SK-N-MC (cell line): ENCODE results near the gene CBX3.
A peak's percentile ranks its signal among the peaks of the same experiment; 100 is the strongest.

Source experiments
- DNase-seq: peaks from one replicate; pipeline ENCODE4 v3.0.0-alpha.2; 2011; ENCODE audit warnings: low read depth, low spot score
- H3K27ac ChIP-seq: fragments of 200-600 bp; sonication (generic); 2 replicates; pipeline ENCODE4 v1.5.1; 2016; ENCODE audit warnings: mixed run types
- H3K36me3 ChIP-seq: fragments of 200-600 bp; sonication (generic); 2 replicates; pipeline ENCODE4 v1.6.1; 2017; ENCODE audit warnings: antibody characterized with exemption, low read length, mixed read lengths; ENCODE audit not compliant: insufficient read depth
- H3K4me3 ChIP-seq: fragments of 200-600 bp; sonication (generic); 2 replicates; pipeline ENCODE4 v1.5.1; 2016
- H3K9ac ChIP-seq: fragments of 200-600 bp; sonication (generic); 2 replicates; pipeline ENCODE4 v1.8.0; 2017; ENCODE audit warnings: mixed run types, mixed read lengths; ENCODE audit not compliant: insufficient read length
- H3K9me3 ChIP-seq: fragments of 200-600 bp; sonication (generic); 2 replicates; pipeline ENCODE4 v1.6.1; 2017; ENCODE audit warnings: low read depth, mild to moderate bottlenecking, antibody characterized with exemption, low read length, moderate library complexity, mixed read lengths
- EZH2 ChIP-seq: fragments of 200-600 bp; sonication (generic); IDR thresholded peaks from one replicate; pipeline ENCODE4 v1.6.1; 2017; ENCODE audit warnings: antibody characterized with exemption
- FOXP2 ChIP-seq: optimal IDR thresholded peaks from 2 replicates; pipeline ENCODE3; 2011; ENCODE audit warnings: mild to moderate bottlenecking, moderate library complexity; ENCODE audit not compliant: insufficient read depth; ENCODE audit errors: extremely low read length, control extremely low read depth
- POLR2AphosphoS5 ChIP-seq: IDR thresholded peaks from 2 replicates; pipeline ENCODE4 v1.6.1; 2012; ENCODE audit warnings: mild to moderate bottlenecking, low read depth, low read length, borderline replicate concordance

The CBX3 gene

DNA sequence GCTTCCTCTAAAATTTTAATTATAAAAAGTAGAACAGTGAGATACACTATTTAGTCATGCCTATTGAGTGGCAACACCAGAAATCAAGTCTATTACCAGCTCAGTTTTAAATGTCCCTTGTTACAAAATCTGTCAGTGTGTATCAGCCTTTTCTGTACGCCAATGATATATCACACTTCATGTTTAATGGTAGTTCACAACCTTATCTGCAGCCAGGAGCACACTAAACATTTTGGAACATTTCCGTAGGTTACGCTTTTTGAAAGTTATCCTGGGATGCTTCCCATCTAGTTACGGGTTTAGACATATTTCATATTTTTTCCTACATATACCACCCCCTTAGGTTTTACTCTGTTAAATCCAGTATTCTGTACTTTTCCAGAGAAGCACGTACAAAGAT, 6.4 kb upstream of the CBX3 start:
- no peak for TF ChIP-seq FOXP2
- TF ChIP-seq EZH2, result no peak
- no peak for TF ChIP-seq POLR2AphosphoS5
- H3K9ac ChIP-seq, result no peak overlapping the region
- H3K4me3 ChIP-seq, result no peak overlapping the region
- DNase-seq, result no peak
- no peaks in the 10 kb centered on the region for H3K9me3 ChIP-seq
- peaks cover 97% of the 10 kb centered on the region for H3K36me3 ChIP-seq
- no peak overlapping the region for H3K27ac ChIP-seq

DNA sequence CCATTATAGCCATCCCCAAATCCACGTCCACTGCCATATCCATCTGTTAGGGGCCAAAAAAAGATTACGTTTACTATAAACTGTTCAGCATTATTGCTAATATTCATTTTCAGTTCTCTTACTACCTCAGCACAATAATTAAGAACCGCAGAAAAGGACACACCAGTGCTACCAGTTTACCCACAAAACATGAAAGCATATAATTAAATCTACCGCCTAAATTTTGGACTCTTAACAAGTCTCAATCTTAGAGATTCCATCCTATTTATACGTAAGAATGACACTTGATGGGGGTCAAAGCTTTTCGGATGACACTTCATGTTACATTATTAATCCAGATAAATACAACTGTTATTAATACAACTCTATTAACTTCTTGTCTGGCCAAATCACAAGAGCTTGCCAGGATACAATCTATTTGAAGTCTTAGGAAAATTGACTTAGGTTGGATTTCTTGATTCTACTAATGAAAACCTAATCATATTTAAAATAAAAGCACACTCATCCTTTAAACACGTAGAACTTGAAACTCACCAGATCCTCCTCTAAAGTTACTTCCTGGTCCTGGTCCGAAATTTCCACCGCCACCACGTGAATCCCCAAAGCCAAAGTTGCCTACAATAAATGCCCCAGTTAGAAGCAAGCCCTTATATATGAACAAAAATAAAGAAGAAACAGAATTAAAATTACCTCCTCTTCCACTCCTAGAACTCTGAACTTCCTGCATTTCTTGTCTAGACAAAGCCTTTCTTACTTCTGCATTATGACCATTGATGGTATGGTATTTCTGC, 5.5 kb upstream of the CBX3 start:
- no peak for TF ChIP-seq FOXP2
- no peak for TF ChIP-seq EZH2
- TF ChIP-seq POLR2AphosphoS5, result no peak
- peak overlapping the region; percentile 29; the same call in 1 of the 2 replicates for H3K27ac ChIP-seq
- peak overlapping the region; percentile 100 for H3K9ac ChIP-seq
- peak overlapping the region; percentile 99 for H3K4me3 ChIP-seq
- no peak for DNase-seq
- H3K36me3 ChIP-seq, result peaks cover 88% of the 10 kb centered on the region
- H3K9me3 ChIP-seq, result no peaks in the 10 kb centered on the region

DNA sequence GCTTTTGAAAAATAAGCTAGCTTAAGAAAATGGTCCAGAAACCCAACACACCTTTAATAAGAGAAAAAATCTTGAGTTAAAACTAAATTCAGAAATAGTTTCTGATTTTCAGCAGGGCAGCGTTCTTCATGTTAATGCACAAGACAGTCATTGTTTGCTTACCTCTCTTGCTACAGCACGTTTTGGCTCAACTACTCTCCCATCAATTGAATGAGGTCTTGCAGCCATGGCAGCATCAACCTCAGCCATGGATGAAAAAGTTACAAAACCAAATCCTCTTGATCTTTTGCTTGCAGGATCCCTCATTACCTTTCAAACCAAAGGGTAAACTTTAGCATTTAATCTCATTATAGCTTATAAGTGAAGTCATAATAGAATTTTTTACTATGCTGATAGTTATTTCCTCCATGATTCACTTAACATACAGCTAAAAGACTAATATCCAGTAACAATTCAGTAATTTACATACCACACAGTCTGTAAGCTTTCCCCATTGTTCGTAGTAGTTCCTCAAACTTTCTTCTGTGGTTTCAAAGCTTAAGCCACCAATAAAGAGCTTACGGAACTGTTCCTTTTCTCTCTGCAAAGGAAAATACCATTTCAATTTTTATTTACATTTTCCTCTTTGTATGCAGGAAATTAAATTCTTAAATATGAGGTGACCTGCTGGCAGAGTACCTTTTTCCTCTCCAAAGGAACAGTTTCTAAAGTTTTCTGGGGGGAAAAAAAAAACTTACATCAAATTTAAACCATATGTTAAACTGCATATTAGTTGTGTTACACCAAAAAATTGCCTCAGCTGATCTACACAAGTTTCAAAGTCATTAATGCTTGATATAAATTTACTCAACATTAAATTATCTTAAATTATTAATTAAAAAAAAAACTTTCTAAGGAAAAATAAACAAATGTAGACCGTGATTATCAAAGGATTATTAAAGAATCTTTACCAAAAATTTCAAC, 4.1 kb upstream of the CBX3 start:
- H3K36me3 ChIP-seq, result peaks cover 74% of the 10 kb centered on the region
- TF ChIP-seq FOXP2 (no peak), POLR2AphosphoS5 (no peak), EZH2 (no peak)
- peak overlapping the region; percentile 100 for H3K9ac ChIP-seq
- no peaks in the 10 kb centered on the region for H3K9me3 ChIP-seq
- DNase-seq, result no peak
- H3K27ac ChIP-seq, result peak overlapping the region; percentile 1; the same call in 1 of the 2 replicates
- H3K4me3 ChIP-seq, result peak overlapping the region; percentile 99

DNA sequence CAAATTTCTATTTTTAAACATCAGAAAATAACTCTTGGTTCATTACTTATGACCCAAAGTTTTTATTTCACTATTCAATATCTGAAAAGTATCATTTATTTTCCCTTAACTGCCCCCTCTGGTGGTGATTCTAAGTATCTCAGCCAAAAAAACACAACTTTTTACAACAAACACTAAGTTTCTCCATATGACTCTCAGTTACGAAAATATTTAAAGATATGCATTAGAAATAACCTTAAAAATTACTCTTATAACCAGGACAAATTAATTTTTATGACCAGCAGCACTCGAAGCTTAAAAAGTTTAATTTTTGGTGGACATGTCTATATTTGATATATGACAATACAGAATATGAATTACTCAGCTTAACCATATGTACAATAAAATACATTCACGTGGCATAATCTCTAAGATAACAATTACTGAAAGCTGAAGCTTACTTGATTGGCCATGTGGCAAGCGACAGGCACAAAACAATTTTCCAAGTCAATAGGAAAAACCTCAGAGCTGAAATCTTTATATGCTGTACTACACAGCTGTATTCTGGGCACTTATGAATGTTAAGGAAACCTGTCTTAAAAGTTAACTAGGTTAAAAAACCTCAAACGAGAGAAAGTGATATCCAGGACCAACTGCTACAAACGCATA, 3.3 kb upstream of the CBX3 start:
- Histone ChIP-seq H3K36me3 (peaks cover 73% of the 10 kb centered on the region), H3K9me3 (no peaks in the 10 kb centered on the region), H3K27ac (0 out of 2 replicates have a peak overlapping the region, but pooled peaks have one; percentile 3), H3K4me3 (peak overlapping the region; percentile 99), H3K9ac (peak overlapping the region; percentile 100)
- no peak for DNase-seq
- TF ChIP-seq EZH2 (no peak), POLR2AphosphoS5 (no peak; the same call in 1 of the 2 replicates), FOXP2 (no peak)

DNA sequence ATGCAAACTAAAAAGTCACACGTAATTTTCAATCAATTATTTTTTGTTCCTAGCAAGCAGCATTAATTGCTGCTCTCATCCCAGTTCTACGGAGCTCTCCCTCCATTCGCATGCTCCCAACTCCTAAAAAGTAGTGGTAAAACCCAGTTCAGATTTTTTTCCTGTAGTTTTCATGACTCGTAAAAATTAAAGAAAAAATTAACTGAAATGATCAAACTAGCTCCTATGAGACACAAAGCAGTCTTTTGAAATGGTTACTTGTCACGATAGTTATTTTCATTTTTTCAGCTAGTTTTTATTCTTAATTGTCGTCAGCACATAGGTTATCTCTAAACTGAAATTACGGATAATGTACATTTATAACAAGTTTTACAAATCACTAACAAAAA, 2.8 kb upstream of the CBX3 start:
- TF ChIP-seq EZH2 (no peak), POLR2AphosphoS5 (no peak), FOXP2 (no peak)
- 0 out of 2 replicates have a peak overlapping the region, but pooled peaks have one; percentile 3 for H3K27ac ChIP-seq
- peak overlapping the region; percentile 100 for H3K9ac ChIP-seq
- H3K4me3 ChIP-seq, result peak overlapping the region; percentile 99
- H3K36me3 ChIP-seq, result peaks cover 73% of the 10 kb centered on the region
- DNase-seq, result no peak
- H3K9me3 ChIP-seq, result no peaks in the 10 kb centered on the region

DNA sequence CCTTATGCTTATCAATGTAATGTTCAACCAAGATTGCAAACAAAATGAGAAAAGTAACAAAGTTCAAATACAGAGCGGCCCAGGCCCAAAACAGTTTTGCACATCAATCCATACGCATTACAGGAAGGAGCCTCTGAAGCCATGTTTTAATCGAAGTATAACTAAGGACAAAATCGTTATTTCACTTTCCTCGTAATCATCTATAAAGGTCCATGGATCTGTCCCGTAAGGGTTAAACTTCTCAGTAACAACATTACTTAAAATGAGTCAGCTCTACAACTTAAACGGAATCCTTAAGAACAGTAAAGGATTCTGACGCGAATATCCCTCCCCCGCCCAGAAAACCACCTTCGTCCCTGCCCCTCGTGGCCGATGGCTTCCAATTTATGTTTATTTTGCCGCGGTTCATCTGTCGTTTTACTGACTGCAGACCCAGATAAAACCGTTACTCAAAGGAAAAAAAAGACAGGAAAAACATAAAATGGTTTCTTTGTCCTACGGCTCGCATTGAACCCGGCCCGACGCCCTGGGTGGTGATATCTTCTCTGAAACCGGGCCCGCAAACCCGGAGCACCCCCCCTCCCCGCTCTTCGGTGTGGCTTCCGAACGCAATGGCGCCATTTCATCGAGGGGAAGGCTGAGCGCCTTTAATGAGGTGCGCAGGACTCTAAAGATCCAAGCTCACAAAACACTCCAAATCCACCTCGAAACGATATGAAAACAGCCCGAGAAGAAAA, 2.1 kb upstream of the CBX3 start:
- DNase-seq, result no peak
- H3K9ac ChIP-seq, result peak overlapping the region; percentile 100
- TF ChIP-seq FOXP2, result no peak
- TF ChIP-seq POLR2AphosphoS5, result 0 out of 2 replicates have a peak, but pooled peaks have one; percentile 3
- no peak for TF ChIP-seq EZH2
- peaks cover 73% of the 10 kb centered on the region for H3K36me3 ChIP-seq
- H3K9me3 ChIP-seq, result no peaks in the 10 kb centered on the region
- H3K4me3 ChIP-seq, result peak overlapping the region; percentile 99
- H3K27ac ChIP-seq, result peak overlapping the region; percentile 100

DNA sequence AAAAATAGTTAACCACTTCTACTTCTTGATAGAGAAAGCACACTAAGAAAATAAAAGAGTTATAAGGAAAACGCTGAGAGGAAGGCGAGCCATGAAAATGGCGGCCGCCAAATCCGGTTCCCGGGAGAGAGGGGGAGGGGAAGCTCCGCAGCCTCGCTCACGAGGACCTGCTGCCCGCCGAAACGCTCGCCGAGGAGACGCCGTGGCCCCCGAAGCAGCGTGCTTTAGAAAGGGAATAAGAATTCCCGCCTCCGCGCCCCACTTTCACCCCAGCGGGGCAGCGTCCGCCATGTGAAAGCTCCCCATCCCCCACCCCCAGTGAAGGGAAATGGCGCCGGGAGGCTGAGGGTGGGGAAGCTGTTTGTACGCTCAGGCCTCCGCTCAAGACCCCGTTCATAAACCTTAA, 1.5 kb upstream of the CBX3 start:
- Histone ChIP-seq H3K36me3 (peaks cover 73% of the 10 kb centered on the region), H3K9ac (peak overlapping the region; percentile 100), H3K9me3 (no peaks in the 10 kb centered on the region), H3K27ac (peak overlapping the region; percentile 100), H3K4me3 (peak overlapping the region; percentile 99)
- DNase-seq, result no peak
- TF ChIP-seq FOXP2 (no peak), EZH2 (no peak), POLR2AphosphoS5 (no peak)

DNA sequence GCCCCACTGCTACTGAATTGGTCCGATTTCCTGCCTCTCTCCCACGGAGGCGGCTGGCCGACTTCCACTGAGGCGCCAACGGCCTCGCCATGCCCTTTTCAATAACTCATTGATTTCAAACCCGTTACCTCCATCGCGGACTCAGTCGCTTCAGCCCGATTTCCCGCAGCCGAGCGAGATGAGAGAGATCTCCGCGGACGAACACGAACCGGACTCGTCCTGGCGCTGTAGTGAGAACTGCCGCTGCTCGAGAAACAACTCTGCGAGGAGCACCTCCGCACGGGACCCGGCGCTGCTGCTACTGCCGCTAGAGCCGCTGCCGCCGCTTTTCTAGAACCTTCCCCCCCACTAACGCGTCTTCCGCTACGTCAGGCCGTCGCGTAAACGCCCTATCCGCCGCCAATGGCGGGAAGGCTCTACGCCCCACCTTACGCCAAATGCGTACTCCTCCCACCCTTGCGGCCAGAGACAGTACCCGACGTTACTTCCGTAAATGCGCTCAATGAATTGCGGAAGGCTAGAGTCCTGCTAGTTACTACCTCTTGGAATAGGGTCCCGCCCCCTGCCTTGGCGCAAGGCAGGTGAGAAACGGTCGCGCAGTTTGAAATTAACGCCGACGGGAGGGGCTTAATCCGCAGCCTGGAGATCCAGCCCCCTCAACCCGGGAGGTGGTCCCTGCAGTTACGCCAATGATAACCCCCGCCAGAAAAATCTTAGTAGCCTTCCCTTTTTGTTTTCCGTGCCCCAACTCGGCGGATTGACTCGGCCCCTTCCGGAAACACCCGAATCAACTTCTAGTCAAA, 900 bp upstream of the CBX3 start, which contains the start of gene HNRNPA2B1:
Gene HNRNPA2B1, minus strand, starts transcription at position 303 of the 803 bp plus-strand sequence. Its CDS starts 169 bp downstream, at position 134.
- Histone ChIP-seq H3K9me3 (no peaks in the 10 kb centered on the region), H3K4me3 (peak within 1 kb of the TSS; percentile 99), H3K9ac (peak within 1 kb of the TSS; percentile 100), H3K27ac (peak within 1 kb of the TSS; percentile 100), H3K36me3 (peaks cover 73% of the 10 kb centered on the region)
- peak; percentile 97 for DNase-seq
- TF ChIP-seq POLR2AphosphoS5, result peak; percentile 99
- no peak for TF ChIP-seq FOXP2
- no peak for TF ChIP-seq EZH2
